Adrenal gland (tissue), 5 donors: ENCODE results near the gene ZNF174.

ENCODE experiments used
- POLR2A ChIP-seq, 2 donors: fragments of 450-650 bp; IDR thresholded peaks; one replicate each; pipeline ENCODE4 v1.6.1; 2017; ENCODE audit warnings: antibody characterized with exemption in 2 of 2, mild to moderate bottlenecking in 2 of 2, moderate library complexity in 1 of 2
- TF ChIP-seq, protein P1 (sequence below), 6 experiments: fragments of 450-650 bp in 4 of 6; fragments of 200-600 bp in 2 of 6; sonication (generic) in 1 of 6; IDR thresholded peaks; 1 replicate in 5 of 6; 2 replicates in 1 of 6; pipeline versions ENCODE4 v1.5.1 to v1.8.0; 2016 to 2021; ENCODE audit warnings: antibody characterized with exemption in 6 of 6, mild to moderate bottlenecking in 2 of 6, moderate library complexity in 1 of 6
- donor health status: DM: no; HTN: no; CAD: no.

DNA sequence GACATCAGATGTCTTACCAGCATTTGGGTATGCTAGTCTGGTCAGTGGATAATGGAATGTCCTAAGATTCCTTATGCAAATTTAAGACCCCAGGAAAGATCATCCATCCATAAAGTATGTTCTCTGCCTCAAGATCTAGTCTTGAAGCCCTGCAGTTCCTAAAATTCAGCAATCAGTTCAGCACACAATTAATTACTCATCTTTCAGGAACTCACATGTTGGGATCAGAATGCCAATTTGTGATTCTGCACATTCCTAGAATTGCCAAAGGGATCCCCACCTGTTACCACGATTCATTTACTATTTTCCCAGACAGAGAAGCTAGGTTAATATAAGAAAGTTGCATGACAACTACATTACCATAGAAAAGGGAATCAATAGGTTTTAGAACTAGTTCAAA, 42.1 kb upstream of the ZNF174 start:
- TF ChIP-seq POLR2A (IDR thresholded peaks at IDR 0.05), result no peak
- TF ChIP-seq, protein P1, sequence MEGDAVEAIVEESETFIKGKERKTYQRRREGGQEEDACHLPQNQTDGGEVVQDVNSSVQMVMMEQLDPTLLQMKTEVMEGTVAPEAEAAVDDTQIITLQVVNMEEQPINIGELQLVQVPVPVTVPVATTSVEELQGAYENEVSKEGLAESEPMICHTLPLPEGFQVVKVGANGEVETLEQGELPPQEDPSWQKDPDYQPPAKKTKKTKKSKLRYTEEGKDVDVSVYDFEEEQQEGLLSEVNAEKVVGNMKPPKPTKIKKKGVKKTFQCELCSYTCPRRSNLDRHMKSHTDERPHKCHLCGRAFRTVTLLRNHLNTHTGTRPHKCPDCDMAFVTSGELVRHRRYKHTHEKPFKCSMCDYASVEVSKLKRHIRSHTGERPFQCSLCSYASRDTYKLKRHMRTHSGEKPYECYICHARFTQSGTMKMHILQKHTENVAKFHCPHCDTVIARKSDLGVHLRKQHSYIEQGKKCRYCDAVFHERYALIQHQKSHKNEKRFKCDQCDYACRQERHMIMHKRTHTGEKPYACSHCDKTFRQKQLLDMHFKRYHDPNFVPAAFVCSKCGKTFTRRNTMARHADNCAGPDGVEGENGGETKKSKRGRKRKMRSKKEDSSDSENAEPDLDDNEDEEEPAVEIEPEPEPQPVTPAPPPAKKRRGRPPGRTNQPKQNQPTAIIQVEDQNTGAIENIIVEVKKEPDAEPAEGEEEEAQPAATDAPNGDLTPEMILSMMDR (IDR thresholded peaks at IDR 0.05), result no peak
